ENCODE results near the gene DST. TPM values are rescaled to one million over a fixed set of nuclear protein-coding genes. Genes with fewer than 3 reads are reported as not detected.

DST gene
- total RNA-seq, 2 donors from 2014 or later, result 6.0 to 10.1 TPM

DNA sequence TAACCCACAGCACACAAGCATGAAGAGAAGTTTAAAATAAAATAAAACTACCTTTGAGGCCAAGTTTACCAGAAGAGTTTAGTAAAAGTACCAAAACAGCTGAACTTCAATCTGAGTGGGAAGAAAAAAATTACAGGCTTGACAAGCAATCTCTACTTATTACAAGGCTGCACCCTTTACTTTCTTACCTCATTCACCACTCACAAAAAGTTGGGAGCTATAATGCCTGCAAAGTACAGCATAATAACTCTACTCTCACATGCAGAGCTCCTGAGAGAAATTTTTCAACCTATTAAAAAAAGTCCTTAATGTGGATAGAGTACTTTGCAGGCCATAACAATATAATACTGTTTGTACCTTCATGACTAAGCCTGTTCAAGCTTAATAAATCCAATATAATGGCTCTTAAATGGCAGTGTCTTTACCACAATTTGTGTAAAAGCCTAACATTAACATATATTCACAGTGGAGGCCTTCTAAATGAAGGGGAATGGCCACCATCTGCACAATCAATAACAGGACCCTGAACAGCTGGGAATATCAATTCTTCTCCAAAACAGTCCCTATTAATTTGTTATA, 103.1 kb downstream of the DST start:
- no peak for DNase-seq (ENCODE audit: low spot score)
- no peak overlapping the region for H3K27ac Mint-ChIP-seq
- H3K4me3 Mint-ChIP-seq, result no peak overlapping the region
- H3K4me1 Mint-ChIP-seq (ENCODE audit: low read depth in 2 of 2), result no peaks in the 10 kb centered on the region
- no peaks in the 10 kb centered on the region for H3K9me3 Mint-ChIP-seq
- no peaks in the 10 kb centered on the region for H3K36me3 Mint-ChIP-seq
- no peak for ATAC-seq
- H3K27me3 Mint-ChIP-seq, result no peaks in the 10 kb centered on the region

DNA sequence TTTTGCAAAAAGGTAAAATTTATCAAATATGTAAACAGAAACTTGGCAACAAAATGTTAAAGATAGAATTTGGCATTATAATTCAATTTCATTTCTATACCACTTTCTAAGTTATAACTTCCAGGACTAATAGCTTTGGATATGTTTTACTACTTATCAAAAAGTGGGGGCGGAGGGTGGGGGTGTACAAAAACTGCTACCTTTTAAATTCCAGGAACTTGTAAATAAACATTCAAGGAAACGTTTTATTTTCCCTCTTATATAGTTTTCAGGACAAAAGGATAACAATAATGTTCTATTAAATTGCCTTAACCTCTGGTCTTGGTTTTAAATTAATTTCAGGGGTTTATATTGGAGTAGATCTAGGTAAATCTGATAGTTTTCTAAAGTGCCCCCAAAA, 103.8 kb downstream of the DST start:
- DNase-seq (ENCODE audit: low spot score) (no peak), ATAC-seq (no peak)
- Mint-ChIP-seq H3K9me3 (no peaks in the 10 kb centered on the region), H3K27me3 (no peaks in the 10 kb centered on the region), H3K27ac (no peak overlapping the region), H3K36me3 (no peaks in the 10 kb centered on the region), H3K4me1 (ENCODE audit: low read depth in 2 of 2) (no peaks in the 10 kb centered on the region), H3K4me3 (no peak overlapping the region)

DNA sequence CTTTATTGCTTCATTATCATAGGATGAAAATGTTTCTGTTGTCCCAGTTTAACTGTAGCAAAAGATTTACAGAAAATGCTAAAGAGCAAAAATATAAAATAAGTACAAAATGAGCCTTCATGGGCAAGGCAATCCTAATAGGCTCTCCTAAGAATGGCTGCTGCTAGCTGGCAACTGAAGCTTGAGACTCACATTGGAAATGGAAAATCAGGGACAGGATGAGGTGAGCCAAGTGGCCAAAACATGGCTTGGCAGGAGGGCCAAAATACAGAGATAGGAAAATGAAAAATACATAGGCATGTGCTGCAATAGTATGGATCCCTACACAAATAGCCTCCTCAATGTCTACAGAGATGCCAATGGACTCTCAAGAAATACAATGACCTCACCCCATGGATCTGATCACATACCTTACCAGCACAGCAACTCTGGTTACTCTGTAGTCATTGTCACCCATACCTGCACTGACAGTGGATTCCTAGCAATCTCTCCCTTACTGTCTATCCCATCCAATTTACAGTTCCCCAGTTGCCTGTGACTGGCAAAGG, 105.4 kb downstream of the DST start:
- H3K27ac Mint-ChIP-seq, result no peak overlapping the region
- H3K27me3 Mint-ChIP-seq, result no peaks in the 10 kb centered on the region
- no peaks in the 10 kb centered on the region for H3K36me3 Mint-ChIP-seq
- no peaks in the 10 kb centered on the region for H3K4me1 Mint-ChIP-seq (ENCODE audit: low read depth in 2 of 2)
- ATAC-seq (no peak), DNase-seq (ENCODE audit: low spot score) (no peak)
- no peak overlapping the region for H3K4me3 Mint-ChIP-seq
- no peaks in the 10 kb centered on the region for H3K9me3 Mint-ChIP-seq

DNA sequence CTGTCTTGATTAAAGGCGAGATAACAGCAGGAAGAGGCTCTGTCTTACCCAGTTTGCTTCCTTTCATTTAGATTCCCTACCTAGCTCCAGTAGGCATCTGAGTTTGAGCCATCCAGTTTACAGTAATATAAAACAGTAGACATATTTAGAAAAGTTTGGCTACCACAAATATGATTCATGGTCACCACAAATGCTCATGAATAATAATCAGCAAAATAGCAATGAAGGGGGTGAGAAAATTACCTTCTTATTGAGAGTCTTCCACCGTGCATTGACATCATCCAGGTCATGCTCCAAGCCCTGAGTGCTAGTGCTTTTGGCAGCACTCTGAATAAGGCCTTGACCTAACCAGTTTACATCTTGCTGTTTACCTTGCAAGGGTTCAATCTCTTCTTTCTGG, 106.2 kb downstream of the DST start:
- no peaks in the 10 kb centered on the region for H3K9me3 Mint-ChIP-seq
- H3K27me3 Mint-ChIP-seq, result no peaks in the 10 kb centered on the region
- ATAC-seq, result no peak
- no peaks in the 10 kb centered on the region for H3K4me1 Mint-ChIP-seq (ENCODE audit: low read depth in 2 of 2)
- H3K27ac Mint-ChIP-seq, result no peak overlapping the region
- no peaks in the 10 kb centered on the region for H3K36me3 Mint-ChIP-seq
- H3K4me3 Mint-ChIP-seq, result no peak overlapping the region
- DNase-seq (ENCODE audit: low spot score), result no peak

DNA sequence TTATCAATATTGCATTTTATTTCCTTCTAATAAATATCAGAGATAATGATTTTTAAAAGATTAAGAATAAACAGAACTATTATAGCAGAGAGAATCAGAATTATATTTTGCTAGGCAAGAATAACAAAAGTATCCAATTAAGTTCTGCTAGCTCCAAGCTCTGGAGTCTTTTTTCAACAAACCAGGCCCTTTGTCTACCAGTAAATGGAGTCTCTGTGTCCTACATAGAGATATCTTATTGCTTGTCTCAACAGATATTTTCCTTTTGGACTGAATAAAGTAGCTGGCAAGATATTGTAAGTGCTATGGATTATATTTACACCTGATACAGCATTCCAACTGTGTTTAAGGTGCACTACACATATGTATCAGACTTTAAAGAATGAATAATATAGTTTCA, 107.1 kb downstream of the DST start:
- no peak for DNase-seq (ENCODE audit: low spot score)
- Mint-ChIP-seq H3K27me3 (no peaks in the 10 kb centered on the region), H3K9me3 (no peaks in the 10 kb centered on the region), H3K27ac (no peak overlapping the region), H3K4me3 (no peak overlapping the region), H3K36me3 (no peaks in the 10 kb centered on the region), H3K4me1 (ENCODE audit: low read depth in 2 of 2) (no peaks in the 10 kb centered on the region)
- no peak for ATAC-seq

DNA sequence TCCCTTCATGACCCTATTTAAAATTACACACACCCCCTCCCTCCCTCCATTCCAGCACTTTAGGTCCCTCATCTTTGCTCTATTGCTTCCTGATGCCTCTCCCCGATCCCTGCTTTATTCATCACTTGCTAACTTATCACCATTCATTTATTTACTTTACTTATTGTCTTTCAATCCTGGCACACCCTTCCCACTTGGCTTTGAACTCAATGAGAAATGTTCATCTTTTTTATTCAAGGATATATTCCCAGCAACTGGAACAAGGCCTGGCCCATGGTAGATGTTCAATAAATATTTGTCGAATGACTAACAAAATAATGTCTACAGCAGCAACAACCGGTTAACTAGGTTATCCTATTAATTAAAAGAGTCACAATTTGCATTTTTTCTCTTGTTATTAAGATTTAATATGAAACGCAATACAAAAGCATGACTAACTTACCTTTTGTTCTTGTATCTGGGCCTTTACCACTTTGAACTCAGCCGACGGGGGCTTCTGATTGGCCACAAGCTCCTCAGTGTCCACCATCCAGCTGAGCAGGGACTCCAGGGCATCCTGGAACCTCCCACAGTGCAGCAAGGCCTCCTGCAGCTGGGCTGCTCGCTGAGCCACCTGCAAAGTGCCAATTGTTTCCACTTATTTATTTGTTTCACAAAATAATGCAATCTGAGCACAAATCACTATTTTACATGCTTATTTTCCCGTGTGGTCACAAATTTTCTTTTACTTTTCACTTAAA, 107.8 kb downstream of the DST start:
- Mint-ChIP-seq H3K9me3 (no peaks in the 10 kb centered on the region), H3K4me3 (no peak overlapping the region), H3K27ac (no peak overlapping the region), H3K36me3 (no peaks in the 10 kb centered on the region), H3K4me1 (ENCODE audit: low read depth in 2 of 2) (no peaks in the 10 kb centered on the region), H3K27me3 (no peaks in the 10 kb centered on the region)
- ATAC-seq (no peak), DNase-seq (ENCODE audit: low spot score) (no peak)

DNA sequence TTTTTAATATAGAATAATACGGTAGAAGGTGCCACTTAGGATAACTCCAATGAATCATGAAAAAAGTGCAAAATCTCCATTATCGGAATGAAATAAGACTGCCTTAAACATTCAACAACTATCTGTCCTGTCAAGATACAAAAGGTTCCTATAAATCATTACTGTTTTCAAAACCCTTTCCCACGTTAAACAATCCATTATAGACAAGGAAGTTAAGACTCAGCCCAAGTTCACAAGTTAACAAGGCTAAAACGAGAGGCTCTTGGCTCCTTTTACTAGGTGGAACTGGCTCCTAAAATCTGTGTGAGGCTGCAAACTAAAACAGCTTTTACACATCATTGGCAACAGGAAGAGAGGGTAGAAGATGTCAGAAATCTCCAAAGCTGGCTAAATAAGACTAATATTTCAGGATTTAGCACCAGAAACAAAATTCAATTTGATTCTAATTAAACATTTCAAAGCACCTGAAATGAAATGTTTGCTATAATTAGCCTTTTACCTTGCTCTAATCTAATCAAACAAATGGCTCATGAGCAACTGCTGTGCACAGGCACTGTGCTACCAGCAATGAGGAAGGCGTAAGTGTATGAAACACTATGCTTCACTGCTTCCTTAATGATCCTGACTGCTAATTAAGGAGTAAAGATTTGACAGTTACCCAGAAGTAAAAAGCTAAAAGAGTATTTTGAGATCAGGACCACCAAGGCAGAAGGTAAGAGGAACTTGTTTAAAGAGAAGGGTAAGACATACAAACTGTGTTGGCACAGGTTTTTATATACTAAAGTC, 109.7 kb downstream of the DST start:
- Mint-ChIP-seq H3K4me1 (ENCODE audit: low read depth in 2 of 2) (no peaks in the 10 kb centered on the region), H3K9me3 (no peaks in the 10 kb centered on the region), H3K36me3 (no peaks in the 10 kb centered on the region), H3K4me3 (no peak overlapping the region), H3K27ac (no peak overlapping the region), H3K27me3 (no peaks in the 10 kb centered on the region)
- DNase-seq (ENCODE audit: low spot score), result no peak
- ATAC-seq, result no peak

DNA sequence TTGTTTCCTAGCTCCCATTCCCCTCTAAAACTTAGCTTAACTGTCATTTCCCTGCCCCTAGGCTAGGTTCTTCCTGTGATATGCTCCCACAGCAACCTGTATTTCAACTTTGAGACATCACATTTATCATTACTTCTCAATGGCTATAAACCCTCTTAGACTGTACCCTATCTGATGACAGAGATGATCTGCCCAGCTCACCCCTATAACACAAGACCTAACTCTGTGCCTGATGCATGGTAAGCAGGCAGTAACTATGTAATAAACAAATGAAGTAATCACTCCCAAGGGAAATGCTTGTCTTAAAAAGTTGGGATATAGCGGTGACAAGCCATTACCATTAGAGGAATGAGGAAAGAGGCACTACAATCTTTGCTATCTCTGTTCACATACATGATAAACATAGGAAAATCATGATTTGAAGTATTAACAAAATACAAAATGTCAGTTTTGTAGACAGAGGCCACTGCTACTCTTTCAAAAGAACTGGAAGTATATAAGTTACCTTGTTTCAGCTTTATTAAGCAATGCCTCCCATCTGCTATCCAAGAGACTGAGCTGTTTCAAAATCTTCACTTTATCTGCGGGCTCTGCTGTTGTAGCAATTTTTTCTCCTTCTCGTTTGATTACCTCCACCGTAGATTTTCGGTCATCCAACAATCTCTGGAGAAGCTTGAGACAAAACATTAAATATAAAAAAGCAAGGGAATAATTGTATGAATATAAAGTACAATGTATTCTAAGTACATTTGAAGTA, 110.7 kb downstream of the DST start:
- Mint-ChIP-seq H3K36me3 (no peaks in the 10 kb centered on the region), H3K27ac (no peak overlapping the region), H3K4me3 (no peak overlapping the region), H3K27me3 (no peaks in the 10 kb centered on the region), H3K9me3 (no peaks in the 10 kb centered on the region), H3K4me1 (ENCODE audit: low read depth in 2 of 2) (no peaks in the 10 kb centered on the region)
- ATAC-seq, result no peak
- DNase-seq (ENCODE audit: low spot score), result no peak

DNA sequence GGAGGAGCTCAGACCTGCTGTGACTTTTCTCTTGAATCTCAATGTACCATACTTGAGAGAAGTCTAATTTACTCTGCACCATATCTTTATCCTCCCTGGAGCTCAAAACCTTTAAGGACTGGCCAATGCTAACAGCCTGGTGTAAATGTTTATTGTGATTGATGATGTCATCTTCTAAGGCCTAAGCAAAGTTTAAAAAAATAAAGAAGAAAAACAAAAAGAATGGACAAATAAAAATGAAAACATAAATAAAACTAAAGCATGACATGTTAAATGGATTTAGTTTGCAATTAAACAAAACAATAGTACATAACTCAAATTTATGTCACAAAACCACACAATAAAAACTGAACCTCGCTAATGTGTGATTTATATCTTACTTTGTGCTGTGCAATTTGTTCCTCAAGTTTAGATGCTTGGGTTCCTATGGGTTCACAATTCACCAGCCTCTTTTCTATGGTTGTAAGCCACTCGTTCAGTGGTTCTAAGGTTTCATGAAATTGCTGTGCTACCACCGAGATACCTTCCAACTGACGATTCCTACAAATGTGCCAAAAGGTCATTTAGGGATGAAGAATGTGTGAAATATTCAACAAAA, 113.0 kb downstream of the DST start:
- no peaks in the 10 kb centered on the region for H3K9me3 Mint-ChIP-seq
- H3K4me1 Mint-ChIP-seq (ENCODE audit: low read depth in 2 of 2), result no peaks in the 10 kb centered on the region
- H3K36me3 Mint-ChIP-seq, result no peaks in the 10 kb centered on the region
- H3K4me3 Mint-ChIP-seq, result no peak overlapping the region
- ATAC-seq (no peak), DNase-seq (ENCODE audit: low spot score) (no peak)
- no peak overlapping the region for H3K27ac Mint-ChIP-seq
- no peaks in the 10 kb centered on the region for H3K27me3 Mint-ChIP-seq

DNA sequence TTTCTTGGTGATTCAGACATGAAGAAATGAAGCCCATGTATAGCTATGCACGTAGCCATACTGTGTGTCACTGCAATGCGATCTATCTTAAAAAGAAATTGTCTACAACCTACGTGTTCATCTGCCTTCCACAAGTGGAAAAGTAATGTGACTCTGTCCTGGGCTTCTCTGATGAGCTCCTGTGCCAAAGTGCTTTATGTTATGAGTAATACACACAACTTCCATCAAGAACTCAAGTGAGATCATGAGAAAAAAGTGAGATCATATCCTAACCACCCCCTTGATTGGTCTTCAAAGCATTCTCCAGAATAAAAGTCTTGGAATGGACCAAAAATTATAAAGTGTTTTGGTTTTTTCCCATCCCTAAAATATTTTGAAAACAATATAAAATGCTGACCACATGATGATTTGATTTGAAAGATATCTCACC, 114.3 kb downstream of the DST start:
- no peaks in the 10 kb centered on the region for H3K9me3 Mint-ChIP-seq
- no peaks in the 10 kb centered on the region for H3K4me1 Mint-ChIP-seq (ENCODE audit: low read depth in 2 of 2)
- DNase-seq (ENCODE audit: low spot score), result no peak
- H3K27me3 Mint-ChIP-seq, result no peaks in the 10 kb centered on the region
- H3K27ac Mint-ChIP-seq, result no peak overlapping the region
- no peak overlapping the region for H3K4me3 Mint-ChIP-seq
- ATAC-seq, result no peak
- H3K36me3 Mint-ChIP-seq, result no peaks in the 10 kb centered on the region

DNA sequence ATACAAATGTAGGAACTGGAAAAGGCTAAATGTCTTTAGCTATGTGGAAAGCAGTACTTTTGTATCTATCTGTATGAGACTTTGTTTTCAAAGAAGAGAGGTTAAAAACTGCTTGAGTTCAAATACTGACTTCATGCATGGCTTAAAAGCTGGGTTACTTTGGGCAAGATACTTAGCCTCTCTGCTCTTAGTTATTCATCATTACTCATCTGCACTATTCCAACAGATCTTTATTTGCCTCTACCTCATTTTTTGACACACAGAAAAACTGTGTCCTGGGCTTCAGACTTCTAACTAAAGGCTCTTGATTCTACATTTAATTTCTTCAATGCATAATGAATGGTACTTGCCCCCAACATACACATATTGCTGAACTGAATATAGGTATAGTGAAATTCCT, 114.8 kb downstream of the DST start:
- Mint-ChIP-seq H3K9me3 (no peaks in the 10 kb centered on the region), H3K27ac (no peak overlapping the region), H3K4me3 (no peak overlapping the region), H3K36me3 (no peaks in the 10 kb centered on the region), H3K27me3 (no peaks in the 10 kb centered on the region), H3K4me1 (ENCODE audit: low read depth in 2 of 2) (no peaks in the 10 kb centered on the region)
- ATAC-seq, result no peak
- no peak for DNase-seq (ENCODE audit: low spot score)

DNA sequence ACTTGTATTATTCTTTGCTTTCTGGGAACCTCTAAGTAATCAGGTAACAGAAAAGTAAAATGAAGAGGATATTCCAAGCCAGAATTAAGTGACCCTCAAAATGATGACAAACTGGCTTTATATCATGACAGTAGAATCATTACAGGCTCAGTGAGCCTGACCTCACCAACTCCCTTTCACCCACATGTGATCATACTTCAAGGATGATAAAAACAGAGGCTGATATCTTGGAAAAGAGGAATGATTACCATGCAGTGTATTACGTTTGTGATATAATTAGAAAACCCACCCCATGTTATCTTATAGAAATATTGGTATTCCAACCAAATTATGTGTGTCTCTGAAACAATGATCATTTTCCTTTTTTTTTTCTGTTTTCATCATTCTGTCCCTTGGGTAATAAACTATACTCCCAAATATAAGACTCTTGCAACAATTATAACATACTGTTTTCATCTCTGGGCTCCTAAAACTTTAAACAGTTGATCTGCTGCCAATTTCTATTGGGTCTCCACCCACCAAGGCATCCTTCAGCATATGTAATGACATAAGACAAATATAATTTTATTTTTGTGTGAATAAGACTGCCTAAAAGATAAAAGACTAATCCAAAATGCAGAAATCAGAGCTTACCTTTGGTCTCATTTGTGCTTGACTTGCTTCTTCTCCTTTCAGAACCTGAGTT, 115.7 kb downstream of the DST start:
- Mint-ChIP-seq H3K27ac (no peak overlapping the region), H3K9me3 (no peaks in the 10 kb centered on the region), H3K27me3 (no peaks in the 10 kb centered on the region), H3K4me3 (no peak overlapping the region), H3K4me1 (ENCODE audit: low read depth in 2 of 2) (no peaks in the 10 kb centered on the region), H3K36me3 (no peaks in the 10 kb centered on the region)
- ATAC-seq, result no peak
- DNase-seq (ENCODE audit: low spot score), result no peak
